IMR-90 (cell line): Measurements from ENCODE around the gene MUC7. TPM values are rescaled to one million over a fixed set of nuclear protein-coding genes. Genes with fewer than 3 reads are reported as not detected.
A peak's percentile ranks its signal among the peaks of the same experiment; 100 is the strongest.

ENCODE experiments used
- ATAC-seq: fragments of 200-7000 bp; cut with Tn5 transposase; 2 replicates; pipeline ENCODE4 v1.9.1; 2020; ENCODE audit warnings: low read depth, mild to moderate bottlenecking, moderate library complexity
- BruUV-seq: library from RNA; stranded (reverse); fragments of 400-500 nt; replicated peaks from 2 replicates; lab custom pipeline; 2021; lab: Mats Ljungman, UMichigan
- CTCF ChIA-PET: fragments of 300-600 bp; formaldehyde crosslinking; extraction: SDS; loops from one replicate; lab custom pipeline; 2021; ENCODE audit warnings: antibody characterized with exemption; lab: Yijun Ruan, JAX
- POLR2A ChIA-PET: fragments of 300-600 bp; sonication (Branson Sonifier 250); formaldehyde crosslinking; loops from one replicate; lab custom pipeline; 2022; ENCODE audit warnings: antibody characterized with exemption; ENCODE audit not compliant: unreplicated experiment; lab: Charles Lee
- DNase-seq: peaks from one replicate; pipeline ENCODE4 v3.0.0; 2013
- H2AFZ ChIP-seq: replicated peaks from 2 replicates; pipeline ENCODE3; 2013; ENCODE audit warnings: low read length, mild to moderate bottlenecking; ENCODE audit not compliant: poor library complexity
- H2AK5ac ChIP-seq: 2 replicates; pipeline ENCODE4 v1.6.1; 2013; ENCODE audit warnings: low read depth, low read length, inconsistent platforms
- H2AK9ac ChIP-seq: replicated peaks from 2 replicates; pipeline ENCODE3; 2013; ENCODE audit warnings: mild to moderate bottlenecking, low read depth, low read length, moderate library complexity; ENCODE audit not compliant: poor library complexity
- H2BK120ac ChIP-seq: 2 replicates; pipeline ENCODE4 v1.6.1; 2013; ENCODE audit warnings: low read depth, low read length, inconsistent platforms
- H2BK15ac ChIP-seq: 3 replicates; pipeline ENCODE4 v1.6.1; 2013; ENCODE audit warnings: low read depth, low read length, inconsistent platforms
- H2BK20ac ChIP-seq: 2 replicates; pipeline ENCODE4 v1.6.1; 2013; ENCODE audit warnings: low read depth, mild to moderate bottlenecking, inconsistent platforms, low read length, moderate library complexity
- H2BK5ac ChIP-seq: 2 replicates; pipeline ENCODE4 v1.6.1; 2013; ENCODE audit warnings: mild to moderate bottlenecking, low read depth, low read length, inconsistent platforms; ENCODE audit not compliant: poor library complexity, severe bottlenecking
- H3K14ac ChIP-seq: replicated peaks from 2 replicates; pipeline ENCODE4 v1.6.1; 2013; ENCODE audit warnings: low read depth, low read length, inconsistent platforms
- H3K18ac ChIP-seq: 2 replicates; pipeline ENCODE4 v1.6.1; 2013; ENCODE audit warnings: low read depth, low read length, control low read depth
- H3K23ac ChIP-seq: 2 replicates; pipeline ENCODE4 v1.6.1; 2013; ENCODE audit warnings: low read depth, low read length, inconsistent platforms
- H3K27ac ChIP-seq: 2 replicates; pipeline ENCODE4 v1.5.1; 2013; ENCODE audit warnings: mild to moderate bottlenecking, control low read depth, low read length; ENCODE audit not compliant: insufficient read depth
- H3K27me3 ChIP-seq: 2 replicates; pipeline ENCODE4 v1.6.1; 2013; ENCODE audit warnings: low read length; ENCODE audit not compliant: control insufficient read depth, insufficient read depth
- H3K36me3 ChIP-seq: 2 replicates; pipeline ENCODE4 v1.6.1; 2013; ENCODE audit warnings: low read length, mixed read lengths; ENCODE audit not compliant: control insufficient read depth, insufficient read depth
- H3K4ac ChIP-seq: 2 replicates; pipeline ENCODE4 v1.6.1; 2013; ENCODE audit warnings: low read depth, low read length, inconsistent platforms
- H3K4me1 ChIP-seq: 2 replicates; pipeline ENCODE4 v1.6.1; 2013; ENCODE audit warnings: low read length, mixed read lengths; ENCODE audit not compliant: control insufficient read depth, insufficient read depth
- H3K4me2 ChIP-seq: 2 replicates; pipeline ENCODE4 v1.6.1; 2013; ENCODE audit warnings: low read depth, mild to moderate bottlenecking, control low read depth, low read length, moderate library complexity
- H3K4me3 ChIP-seq: 2 replicates; pipeline ENCODE4 v1.5.1; 2013; ENCODE audit warnings: low read depth, mild to moderate bottlenecking, control low read depth, low read length, moderate library complexity; ENCODE audit not compliant: insufficient read depth
- H3K56ac ChIP-seq: 2 replicates; pipeline ENCODE4 v1.6.1; 2013; ENCODE audit warnings: low read length, inconsistent platforms; ENCODE audit not compliant: insufficient read depth; ENCODE audit errors: extremely low read depth
- H3K79me1 ChIP-seq, 2 experiments: 2 replicates each; pipeline ENCODE4 v1.6.1; 2013; ENCODE audit warnings: low read length in 2 of 2, inconsistent platforms in 1 of 2, low read depth in 1 of 2
- H3K9ac ChIP-seq: 2 replicates; pipeline ENCODE4 v1.6.1; 2013; ENCODE audit warnings: low read depth, low read length, control low read depth
- H3K9me1 ChIP-seq: 2 replicates; pipeline ENCODE4 v1.6.1; 2013; ENCODE audit warnings: low read length, inconsistent platforms; ENCODE audit not compliant: insufficient read depth
- H3K9me3 ChIP-seq: 2 replicates; pipeline ENCODE4 v1.6.1; 2013; ENCODE audit warnings: low read length; ENCODE audit not compliant: control insufficient read depth, insufficient read depth
- H4K20me1 ChIP-seq: 2 replicates; pipeline ENCODE4 v1.6.1; 2013; ENCODE audit warnings: low read length, inconsistent platforms; ENCODE audit not compliant: insufficient read depth
- H4K5ac ChIP-seq: 2 replicates; pipeline ENCODE4 v1.6.1; 2013; ENCODE audit warnings: mild to moderate bottlenecking, low read depth, low read length, control low read depth
- H4K8ac ChIP-seq, 2 experiments: 2 replicates each; pipeline ENCODE4 v1.6.1; 2013; ENCODE audit warnings: low read depth in 2 of 2, low read length in 2 of 2, control low read depth in 1 of 2, inconsistent platforms in 1 of 2
- H4K91ac ChIP-seq: 2 replicates; pipeline ENCODE4 v1.6.1; 2013; ENCODE audit warnings: low read depth, low read length, inconsistent platforms; ENCODE audit not compliant: insufficient read depth
- BHLHE40 ChIP-seq: fragments of 150-350 bp; IDR thresholded peaks from 2 replicates; pipeline ENCODE4 v1.6.1; 2016; ENCODE audit warnings: mild to moderate bottlenecking, low read depth, low read length
- CEBPB ChIP-seq: IDR thresholded peaks from 2 replicates; pipeline ENCODE4 v1.6.1; 2012; ENCODE audit warnings: low read depth, low read length, improper control_type of control experiment
- CHD1 ChIP-seq: IDR thresholded peaks from 2 replicates; pipeline ENCODE4 v1.6.1; 2012; ENCODE audit warnings: low read depth, low read length, improper control_type of control experiment
- CTCF ChIP-seq: conservative IDR thresholded peaks from 2 replicates; pipeline ENCODE4 v1.5.1; 2012; ENCODE audit warnings: mild to moderate bottlenecking, low read depth, low read length, improper control_type of control experiment
- ELK1 ChIP-seq: fragments of 150-350 bp; IDR thresholded peaks from 2 replicates; pipeline ENCODE4 v1.6.1; 2016; ENCODE audit warnings: low read depth, mild to moderate bottlenecking, low read length, moderate library complexity, borderline replicate concordance
- FOS ChIP-seq: fragments of 150-350 bp; IDR thresholded peaks from 2 replicates; pipeline ENCODE4 v1.6.1; 2016; ENCODE audit warnings: low read depth, low read length
- MAFK ChIP-seq: IDR thresholded peaks from 2 replicates; pipeline ENCODE4 v1.6.1; 2012; ENCODE audit warnings: low read depth, low read length, improper control_type of control experiment
- MAZ ChIP-seq: IDR thresholded peaks from 2 replicates; pipeline ENCODE4 v1.6.1; 2012; ENCODE audit warnings: low read depth, mild to moderate bottlenecking, low read length, improper control_type of control experiment, moderate library complexity, borderline replicate concordance
- MXI1 ChIP-seq: IDR thresholded peaks from 2 replicates; pipeline ENCODE4 v1.6.1; 2012; ENCODE audit warnings: low read depth, mild to moderate bottlenecking, low read length, moderate library complexity, borderline replicate concordance
- NFE2L2 ChIP-seq: fragments of 150-350 bp; IDR thresholded peaks from 2 replicates; pipeline ENCODE4 v1.6.1; 2016; ENCODE audit warnings: low read depth, mild to moderate bottlenecking, low read length
- POLR2A ChIP-seq: IDR thresholded peaks from 2 replicates; pipeline ENCODE4 v1.6.1; 2012; ENCODE audit warnings: mild to moderate bottlenecking, low read depth, low read length
- RAD21 ChIP-seq: IDR thresholded peaks from 2 replicates; pipeline ENCODE4 v1.6.1; 2012; ENCODE audit warnings: low read length, improper control_type of control experiment
- RCOR1 ChIP-seq: IDR thresholded peaks from 2 replicates; pipeline ENCODE4 v1.6.1; 2012; ENCODE audit warnings: mild to moderate bottlenecking, low read length, improper control_type of control experiment; ENCODE audit not compliant: insufficient replicate concordance
- RFX5 ChIP-seq: IDR thresholded peaks from 2 replicates; pipeline ENCODE4 v1.8.0; 2012; ENCODE audit warnings: low read depth, mild to moderate bottlenecking, low read length, moderate library complexity
- SMC3 ChIP-seq: fragments of 150-350 bp; IDR thresholded peaks from 2 replicates; pipeline ENCODE4 v1.6.1; 2016; ENCODE audit warnings: low read depth, mild to moderate bottlenecking, antibody characterized with exemption, low read length, moderate library complexity
- WGBS, 2 experiments: methylation state at CpG; one replicate each; pipeline versions ENCODE4 v1.1.5 to v1.1.7; 2013; ENCODE audit warnings: missing lambda C conversion rate in 2 of 2; ENCODE audit not compliant: insufficient read length in 1 of 2; ENCODE audit errors: extremely low coverage in 2 of 2; 5-methylcytosine and 5-hydroxymethylcytosine counted together
- dilution Hi-C: fragments of 300-500 bp; cut with HindIII; formaldehyde crosslinking; loops from one replicate; pipeline ENCODE4 v1.14.3; 2018; ENCODE audit warnings: low sequenced_read_pairs; ENCODE audit not compliant: unreplicated experiment
- in situ Hi-C: fragments of 300-500 bp; cut with MboI; formaldehyde crosslinking; loops from 3 replicates; pipeline ENCODE4 v1.14.3; 2019; ENCODE audit warnings: low sequenced_read_pairs, inconsistent platforms, mixed read lengths
- intact Hi-C: fragments of 100-400 bp; cut with micrococcal nuclease; formaldehyde crosslinking; loops from 2 replicates; pipeline ENCODE4 v1.10.0; 2022
- polyA plus RNA-seq, 3 experiments: library from polyadenylated mRNA; depleted of rRNA; stranded (reverse); fragments of >200 nt; gene quantifications; 2 replicates each; pipeline ENCODE4 v1.2.3, GENCODE V29; 2012; ENCODE audit warnings: low replicate concordance in 1 of 3
- total RNA-seq: library from RNA; depleted of rRNA; stranded (reverse); fragments of >200 nt; gene quantifications from 2 replicates; pipeline ENCODE4 v1.2.3, GENCODE V29; 2012
- TF ChIP-seq, protein P1 (sequence below): fragments of 150-350 bp; IDR thresholded peaks from 2 replicates; pipeline ENCODE4 v1.6.1; 2017; ENCODE audit warnings: mild to moderate bottlenecking, antibody characterized with exemption, low read length, low read depth

The MUC7 gene
- total and polyA plus RNA-seq, 2 of the 4 experiments (the other 2 are of a cell fraction), result not detected

- Histone ChIP-seq H4K20me1 (no peaks in the 10 kb centered on the region), H3K9me3 (no peaks in the 10 kb centered on the region), H3K36me3 (no peaks in the 10 kb centered on the region), H3K18ac (no peak overlapping the region), H3K14ac (no peak overlapping the region), H3K4ac (no peak overlapping the region), H3K4me3 (no peak overlapping the region), H3K4me1 (peaks cover 3% of the 10 kb centered on the region; the same call in 1 of the 2 replicates), H2AK9ac (no peak overlapping the region), H3K79me1 (no peaks in the 10 kb centered on the region), H3K56ac (no peak overlapping the region), H3K9ac (no peak overlapping the region), H2BK5ac (no peak overlapping the region), H4K91ac (no peak overlapping the region), H3K27ac (no peak overlapping the region), H4K8ac (no peak overlapping the region), H2BK15ac (no peak overlapping the region), H3K4me2 (no peak overlapping the region), H2BK120ac (no peak overlapping the region), H4K5ac (no peak overlapping the region), H3K23ac (no peak overlapping the region), H2AK5ac (no peak overlapping the region), H3K27me3 (no peaks in the 10 kb centered on the region), H2AFZ (no peak overlapping the region), H2BK20ac (no peak overlapping the region), H3K9me1 (no peaks in the 10 kb centered on the region)
- BruUV-seq, result no TSS peak
- ATAC-seq, result peak; percentile 89
- POLR2A ChIA-PET, result no interaction called here
- dilution Hi-C loops (no loop called here), intact Hi-C loops (no loop called here), in situ Hi-C loops (no loop called here)
- WGBS, 2 experiments, result 39% methylated on average over 3 of the region's 4 CpGs; no CpG with 5 or more reads in 1 of the 2 experiments
- CTCF ChIA-PET, result no interaction called here
- TF ChIP-seq RCOR1, result no peak
- no peak for TF ChIP-seq ELK1
- no peak for TF ChIP-seq NFE2L2
- no peak for TF ChIP-seq CTCF
- TF ChIP-seq FOS, result no peak
- no peak for TF ChIP-seq MXI1
- no peak for TF ChIP-seq RFX5
- no peak for TF ChIP-seq CEBPB
- TF ChIP-seq POLR2A, result no peak
- TF ChIP-seq RAD21, result no peak
- no peak for TF ChIP-seq MAZ
- TF ChIP-seq CHD1, result no peak
- TF ChIP-seq, protein P1, sequence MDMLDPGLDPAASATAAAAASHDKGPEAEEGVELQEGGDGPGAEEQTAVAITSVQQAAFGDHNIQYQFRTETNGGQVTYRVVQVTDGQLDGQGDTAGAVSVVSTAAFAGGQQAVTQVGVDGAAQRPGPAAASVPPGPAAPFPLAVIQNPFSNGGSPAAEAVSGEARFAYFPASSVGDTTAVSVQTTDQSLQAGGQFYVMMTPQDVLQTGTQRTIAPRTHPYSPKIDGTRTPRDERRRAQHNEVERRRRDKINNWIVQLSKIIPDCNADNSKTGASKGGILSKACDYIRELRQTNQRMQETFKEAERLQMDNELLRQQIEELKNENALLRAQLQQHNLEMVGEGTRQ, result no peak
- TF ChIP-seq SMC3, result no peak
- TF ChIP-seq MAFK, result no peak
- TF ChIP-seq BHLHE40, result no peak
- DNase-seq, result peak; percentile 38
These were observed 1.7 kb downstream of the MUC7 start for GRCh38 chr4:70473679-70474078.
